ENCODE results near the gene DNAJC25.
"Not testable (repeated sequence)": the region's sequence is repeated elsewhere in the genome, so short reads cannot be mapped to it uniquely, and the experiment has no call there.

Gene DNAJC25

GRCh38 chr9:111663301-111663823 is 32.2 kb downstream of the DNAJC25 start:
- Histone ChIP-seq H3K36me3 (ENCODE audit: insufficient read depth, low read length) (peaks cover 9% of the 10 kb centered on the region; the same call in 1 of the 2 replicates), H3K4me1 (ENCODE audit: control insufficient read depth, insufficient read depth, low read length, unreplicated experiment) (peaks cover 19% of the 10 kb centered on the region), H3K27ac (ENCODE audit: low read depth, low read length) (no peak overlapping the region), H3K27me3 (ENCODE audit: insufficient read depth, low read length) (no peaks in the 10 kb centered on the region), H3K79me2 (ENCODE audit: control insufficient read depth, insufficient read depth, low read length, unreplicated experiment) (peaks cover 42% of the 10 kb centered on the region), H2AFZ (ENCODE audit: low read length, unreplicated experiment) (no peak overlapping the region), H3K4me3 (ENCODE audit: low read depth, low read length) (peak overlapping the region; percentile 80)

DNA sequence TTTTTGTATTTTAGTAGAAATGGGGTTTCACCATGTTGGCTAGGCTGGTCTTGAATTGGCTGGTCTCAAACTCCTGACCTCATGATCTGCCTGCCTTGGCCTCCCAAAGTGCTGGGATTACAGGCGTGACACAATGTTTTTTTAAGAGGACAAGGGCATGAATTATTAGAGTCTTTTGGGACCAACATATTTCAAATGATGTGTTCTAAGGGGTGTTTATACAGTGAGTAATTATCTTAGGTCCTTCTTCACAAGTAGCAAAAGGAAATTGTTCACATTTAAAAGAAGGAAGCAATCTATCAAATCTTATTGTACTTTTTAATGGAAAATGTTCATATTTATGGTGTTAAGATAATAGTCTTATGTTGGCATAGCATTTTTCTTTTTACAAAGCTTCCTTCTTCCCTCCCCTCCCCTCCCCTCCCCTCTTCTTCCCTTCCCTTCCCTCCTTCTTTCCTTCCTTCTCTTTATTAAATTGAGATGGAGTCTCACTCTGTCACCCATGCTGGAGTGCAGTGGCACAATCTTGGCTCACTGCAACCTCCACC is 37.0 kb downstream of the DNAJC25 start:
- peaks cover 16% of the 10 kb centered on the region for H3K4me1 ChIP-seq (ENCODE audit: control insufficient read depth, insufficient read depth, low read length, unreplicated experiment)
- peak overlapping the region; percentile 38; the same call in 1 of the 2 replicates for H3K27ac ChIP-seq (ENCODE audit: low read depth, low read length)
- H2AFZ ChIP-seq (ENCODE audit: low read length, unreplicated experiment), result no peak overlapping the region
- no peak overlapping the region for H3K4me3 ChIP-seq (ENCODE audit: low read depth, low read length)
- no peaks in the 10 kb centered on the region for H3K27me3 ChIP-seq (ENCODE audit: insufficient read depth, low read length)
- peaks cover 15% of the 10 kb centered on the region for H3K36me3 ChIP-seq (ENCODE audit: insufficient read depth, low read length)
- peaks cover 29% of the 10 kb centered on the region for H3K79me2 ChIP-seq (ENCODE audit: control insufficient read depth, insufficient read depth, low read length, unreplicated experiment)

DNA sequence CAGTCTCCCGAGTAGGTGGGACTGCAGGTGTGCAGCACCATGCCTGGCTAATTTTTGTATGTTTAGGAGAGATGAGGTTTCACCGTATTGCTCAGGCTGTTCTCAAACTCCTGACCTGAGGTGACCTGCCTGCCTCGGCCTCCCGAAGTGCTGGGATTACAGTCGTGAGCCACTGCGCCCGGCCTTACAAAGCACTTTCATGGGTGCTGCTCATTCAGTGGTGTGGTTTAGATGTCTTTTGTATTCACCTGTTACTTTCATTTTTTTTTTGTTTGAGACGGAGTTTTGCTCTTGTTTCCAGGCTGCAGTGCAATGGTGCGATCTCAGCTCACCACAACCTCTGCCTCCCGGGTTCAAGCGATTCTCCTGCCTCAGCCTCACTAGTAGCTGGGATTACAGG is 37.5 kb downstream of the DNAJC25 start:
- Histone ChIP-seq H3K4me1 (ENCODE audit: control insufficient read depth, insufficient read depth, low read length, unreplicated experiment) (peaks cover 12% of the 10 kb centered on the region), H3K27ac (ENCODE audit: low read depth, low read length) (0 out of 2 replicates have a peak overlapping the region, but pooled peaks have one; percentile 15), H3K36me3 (ENCODE audit: insufficient read depth, low read length) (peaks cover 15% of the 10 kb centered on the region), H3K79me2 (ENCODE audit: control insufficient read depth, insufficient read depth, low read length, unreplicated experiment) (peaks cover 24% of the 10 kb centered on the region)
- H3K4me3 ChIP-seq (ENCODE audit: low read depth, low read length); H3K27me3 ChIP-seq (ENCODE audit: insufficient read depth, low read length); H2AFZ ChIP-seq (ENCODE audit: low read length, unreplicated experiment): not testable (repeated sequence)

GRCh38 chr9:111674319-111674718 is 43.2 kb downstream of the DNAJC25 start:
- H3K36me3 ChIP-seq (ENCODE audit: insufficient read depth, low read length), result peaks cover 17% of the 10 kb centered on the region
- H2AFZ ChIP-seq (ENCODE audit: low read length, unreplicated experiment), result no peak overlapping the region
- H3K79me2 ChIP-seq (ENCODE audit: control insufficient read depth, insufficient read depth, low read length, unreplicated experiment), result no peaks in the 10 kb centered on the region

DNA sequence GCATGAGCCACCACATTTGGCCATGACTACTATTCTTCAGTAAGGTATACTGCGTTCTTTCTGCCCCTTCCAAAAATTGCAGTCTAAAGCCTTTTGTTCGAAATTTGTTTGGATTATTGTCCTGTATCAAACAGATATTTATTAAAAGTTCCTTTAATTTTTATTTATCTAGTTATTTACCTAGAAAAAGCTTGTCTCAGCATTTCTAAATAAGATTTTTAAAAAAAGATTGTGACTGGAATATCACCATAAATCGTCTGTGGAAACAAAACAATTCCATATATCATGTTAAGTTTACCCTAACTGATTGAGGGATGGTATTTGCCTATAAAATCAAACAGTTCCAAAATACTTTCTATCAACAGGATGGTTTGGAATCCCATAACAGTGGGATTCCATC is 45.0 kb downstream of the DNAJC25 start:
- peaks cover 24% of the 10 kb centered on the region for H3K36me3 ChIP-seq (ENCODE audit: insufficient read depth, low read length)
- H2AFZ ChIP-seq (ENCODE audit: low read length, unreplicated experiment), result no peak overlapping the region

More at GRCh38 chr9:111674319-111674718, 43.2 kb downstream of the DNAJC25 start:
- Histone ChIP-seq H3K27me3 (ENCODE audit: insufficient read depth, low read length) (no peaks in the 10 kb centered on the region), H3K4me1 (ENCODE audit: control insufficient read depth, insufficient read depth, low read length, unreplicated experiment) (no peaks in the 10 kb centered on the region), H3K27ac (ENCODE audit: low read depth, low read length) (no peak overlapping the region), H3K4me3 (ENCODE audit: low read depth, low read length) (no peak overlapping the region)

GRCh38 chr9:111678293-111678692 is 47.2 kb downstream of the DNAJC25 start:
- Histone ChIP-seq H3K27me3 (ENCODE audit: insufficient read depth, low read length) (no peaks in the 10 kb centered on the region), H3K27ac (ENCODE audit: low read depth, low read length) (no peak overlapping the region), H2AFZ (ENCODE audit: low read length, unreplicated experiment) (no peak overlapping the region), H3K4me1 (ENCODE audit: control insufficient read depth, insufficient read depth, low read length, unreplicated experiment) (no peaks in the 10 kb centered on the region), H3K4me3 (ENCODE audit: low read depth, low read length) (no peak overlapping the region), H3K79me2 (ENCODE audit: control insufficient read depth, insufficient read depth, low read length, unreplicated experiment) (no peaks in the 10 kb centered on the region), H3K36me3 (ENCODE audit: insufficient read depth, low read length) (peaks cover 26% of the 10 kb centered on the region)

More for the DNA sequence above, 45.0 kb downstream of the DNAJC25 start:
- H3K27ac ChIP-seq (ENCODE audit: low read depth, low read length), result no peak overlapping the region
- H3K4me1 ChIP-seq (ENCODE audit: control insufficient read depth, insufficient read depth, low read length, unreplicated experiment), result no peaks in the 10 kb centered on the region
- H3K4me3 ChIP-seq (ENCODE audit: low read depth, low read length), result no peak overlapping the region
- no peaks in the 10 kb centered on the region for H3K27me3 ChIP-seq (ENCODE audit: insufficient read depth, low read length)
- H3K79me2 ChIP-seq (ENCODE audit: control insufficient read depth, insufficient read depth, low read length, unreplicated experiment), result no peaks in the 10 kb centered on the region

GRCh38 chr9:111679199-111679598 is 48.1 kb downstream of the DNAJC25 start:
- Histone ChIP-seq H3K27me3 (ENCODE audit: insufficient read depth, low read length) (no peaks in the 10 kb centered on the region), H3K79me2 (ENCODE audit: control insufficient read depth, insufficient read depth, low read length, unreplicated experiment) (no peaks in the 10 kb centered on the region), H3K27ac (ENCODE audit: low read depth, low read length) (no peak overlapping the region), H3K4me3 (ENCODE audit: low read depth, low read length) (no peak overlapping the region), H2AFZ (ENCODE audit: low read length, unreplicated experiment) (no peak overlapping the region), H3K4me1 (ENCODE audit: control insufficient read depth, insufficient read depth, low read length, unreplicated experiment) (no peaks in the 10 kb centered on the region), H3K36me3 (ENCODE audit: insufficient read depth, low read length) (peaks cover 26% of the 10 kb centered on the region)

DNA sequence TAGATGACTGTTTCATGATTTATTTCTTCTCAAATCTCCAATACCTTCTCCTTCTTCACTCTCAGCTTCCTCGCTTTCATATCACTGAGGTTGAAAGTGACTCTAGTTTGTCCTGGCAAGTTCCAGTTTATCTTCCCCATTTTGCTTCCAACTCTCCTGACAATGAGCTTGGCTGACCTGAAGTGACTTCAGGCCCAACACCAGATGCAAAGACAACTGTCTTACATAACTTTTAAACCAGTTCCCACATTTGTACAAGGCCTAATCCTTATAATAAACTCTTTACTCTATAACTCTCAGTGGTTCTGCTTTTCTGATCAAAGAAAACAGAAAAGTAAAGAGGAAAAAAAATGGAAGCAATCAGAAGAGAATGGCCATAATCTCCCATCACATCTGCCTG is 52.3 kb downstream of the DNAJC25 start:
- no peak overlapping the region for H2AFZ ChIP-seq (ENCODE audit: low read length, unreplicated experiment)
- H3K36me3 ChIP-seq (ENCODE audit: insufficient read depth, low read length), result peaks cover 18% of the 10 kb centered on the region
- no peaks in the 10 kb centered on the region for H3K79me2 ChIP-seq (ENCODE audit: control insufficient read depth, insufficient read depth, low read length, unreplicated experiment)
- no peaks in the 10 kb centered on the region for H3K4me1 ChIP-seq (ENCODE audit: control insufficient read depth, insufficient read depth, low read length, unreplicated experiment)
- no peak overlapping the region for H3K4me3 ChIP-seq (ENCODE audit: low read depth, low read length)
- H3K27me3 ChIP-seq (ENCODE audit: insufficient read depth, low read length), result no peaks in the 10 kb centered on the region
- H3K27ac ChIP-seq (ENCODE audit: low read depth, low read length), result no peak overlapping the region

DNA sequence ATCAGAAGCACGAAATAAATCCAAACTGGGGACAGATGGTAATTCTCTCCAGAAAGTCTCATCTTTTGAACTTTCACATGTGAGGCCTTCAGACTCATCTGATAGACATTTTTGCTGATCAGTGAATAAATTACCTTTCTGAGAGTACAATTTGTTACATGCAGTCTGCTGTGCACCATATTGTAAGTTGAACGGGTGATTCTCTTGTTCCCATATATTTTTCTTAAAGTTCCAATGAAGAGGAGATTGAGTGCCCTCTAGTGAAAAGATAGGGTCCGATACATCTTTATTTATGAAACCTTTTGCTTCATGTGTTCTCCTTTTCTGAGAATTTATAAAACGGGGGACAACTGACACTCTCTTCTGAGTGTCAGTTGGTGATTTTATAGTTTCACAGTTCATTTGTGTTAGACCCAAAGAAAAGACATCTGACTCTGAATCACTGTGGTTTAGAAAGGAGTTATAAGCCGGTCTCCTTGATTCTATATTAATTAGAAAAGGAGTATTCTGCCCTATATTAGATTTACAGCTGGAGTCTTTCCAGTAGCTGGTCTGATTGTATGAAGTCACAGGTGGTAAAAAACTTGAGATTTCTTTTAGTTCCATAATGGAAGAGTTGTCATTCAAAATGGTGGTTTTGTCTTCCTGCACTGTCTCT is 60.7 kb downstream of the DNAJC25 start:
- Histone ChIP-seq H3K79me2 (ENCODE audit: control insufficient read depth, insufficient read depth, low read length, unreplicated experiment) (no peaks in the 10 kb centered on the region), H3K27me3 (ENCODE audit: insufficient read depth, low read length) (no peaks in the 10 kb centered on the region), H3K36me3 (ENCODE audit: insufficient read depth, low read length) (no peaks in the 10 kb centered on the region; the same call in 1 of the 2 replicates), H3K4me1 (ENCODE audit: control insufficient read depth, insufficient read depth, low read length, unreplicated experiment) (peaks cover 13% of the 10 kb centered on the region), H3K27ac (ENCODE audit: low read depth, low read length) (no peak overlapping the region), H3K4me3 (ENCODE audit: low read depth, low read length) (peak overlapping the region; percentile 23; the same call in 1 of the 2 replicates), H2AFZ (ENCODE audit: low read length, unreplicated experiment) (peak overlapping the region; percentile 57)

DNA sequence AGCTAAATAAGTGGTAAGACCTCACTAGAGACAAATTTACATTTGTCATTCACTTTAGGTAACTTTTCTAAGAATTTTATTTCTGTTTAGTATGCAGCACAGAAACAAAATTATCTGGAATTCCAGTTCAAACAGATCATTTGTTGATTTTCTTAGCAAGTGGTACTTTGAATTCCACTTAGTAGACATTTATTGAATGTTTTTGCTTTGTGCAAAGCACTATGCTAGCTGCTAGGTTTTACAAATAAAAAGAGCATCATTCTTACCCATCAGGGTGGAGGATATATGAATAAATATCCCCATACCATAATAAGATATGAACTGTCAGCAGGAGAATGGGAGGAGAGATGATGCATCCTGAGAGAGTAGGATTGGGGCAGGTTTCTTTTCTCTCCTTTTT is 65.7 kb downstream of the DNAJC25 start:
- Histone ChIP-seq H2AFZ (ENCODE audit: low read length, unreplicated experiment) (no peak overlapping the region), H3K27me3 (ENCODE audit: insufficient read depth, low read length) (no peaks in the 10 kb centered on the region), H3K27ac (ENCODE audit: low read depth, low read length) (no peak overlapping the region), H3K4me3 (ENCODE audit: low read depth, low read length) (no peak overlapping the region), H3K4me1 (ENCODE audit: control insufficient read depth, insufficient read depth, low read length, unreplicated experiment) (peaks cover 4% of the 10 kb centered on the region), H3K79me2 (ENCODE audit: control insufficient read depth, insufficient read depth, low read length, unreplicated experiment) (no peaks in the 10 kb centered on the region), H3K36me3 (ENCODE audit: insufficient read depth, low read length) (peaks cover 5% of the 10 kb centered on the region; the same call in 1 of the 2 replicates)

DNA sequence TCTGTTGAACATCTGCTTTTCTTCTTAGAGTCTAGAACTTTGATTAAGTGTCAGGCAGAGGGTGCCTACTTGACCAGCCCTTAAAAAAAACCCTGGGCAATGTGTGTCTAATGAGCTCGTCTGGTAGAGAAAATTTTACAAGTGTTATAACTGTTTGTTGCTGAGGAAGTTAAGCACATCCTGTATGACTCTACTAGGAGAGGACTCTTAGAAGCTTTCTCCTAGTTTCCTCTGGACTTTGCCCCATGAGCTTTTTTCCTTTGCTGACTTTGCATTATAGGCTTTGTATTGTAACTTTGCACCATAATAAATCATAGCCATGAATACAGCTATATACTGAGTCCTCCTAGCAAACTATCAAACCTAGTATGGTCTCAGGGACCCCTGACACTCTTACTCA is 69.6 kb downstream of the DNAJC25 start:
- Histone ChIP-seq H3K27ac (ENCODE audit: low read depth, low read length) (no peak overlapping the region), H3K27me3 (ENCODE audit: insufficient read depth, low read length) (no peaks in the 10 kb centered on the region), H3K79me2 (ENCODE audit: control insufficient read depth, insufficient read depth, low read length, unreplicated experiment) (no peaks in the 10 kb centered on the region), H2AFZ (ENCODE audit: low read length, unreplicated experiment) (no peak overlapping the region), H3K36me3 (ENCODE audit: insufficient read depth, low read length) (peaks cover 5% of the 10 kb centered on the region; the same call in 1 of the 2 replicates), H3K4me3 (ENCODE audit: low read depth, low read length) (no peak overlapping the region), H3K4me1 (ENCODE audit: control insufficient read depth, insufficient read depth, low read length, unreplicated experiment) (no peaks in the 10 kb centered on the region)

All from ACC112 (cell line).